ENCODE data around the gene EFCAB6. TPM values are rescaled to one million over a fixed set of nuclear protein-coding genes. Genes with fewer than 3 reads are reported as not detected.

The EFCAB6 gene
- total RNA-seq, 4 donors from 2014 or later: 0.35 to 4.4 (median 0.94) TPM; not detected in 1

GRCh38 chr22:43698403-43698802 lies 113.7 kb downstream of the EFCAB6 start:
- H3K4me3 ChIP-seq: no peak overlapping the region
- TF ChIP-seq CTCF (IDR thresholded peaks at IDR 0.05) (no peak), POLR2A (IDR thresholded peaks at IDR 0.05) (no peak)
- no peak for DNase-seq
- H3K9me3 ChIP-seq: peaks cover 0 to 5% (median 0%) of the 10 kb centered on the region in 4 donors
- no peaks in the 10 kb centered on the region for H3K4me1 ChIP-seq
- no peaks in the 10 kb centered on the region for H3K36me3 ChIP-seq
- H3K27ac ChIP-seq: no peak overlapping the region
- H3K27me3 ChIP-seq: no peaks in the 10 kb centered on the region

DNA sequence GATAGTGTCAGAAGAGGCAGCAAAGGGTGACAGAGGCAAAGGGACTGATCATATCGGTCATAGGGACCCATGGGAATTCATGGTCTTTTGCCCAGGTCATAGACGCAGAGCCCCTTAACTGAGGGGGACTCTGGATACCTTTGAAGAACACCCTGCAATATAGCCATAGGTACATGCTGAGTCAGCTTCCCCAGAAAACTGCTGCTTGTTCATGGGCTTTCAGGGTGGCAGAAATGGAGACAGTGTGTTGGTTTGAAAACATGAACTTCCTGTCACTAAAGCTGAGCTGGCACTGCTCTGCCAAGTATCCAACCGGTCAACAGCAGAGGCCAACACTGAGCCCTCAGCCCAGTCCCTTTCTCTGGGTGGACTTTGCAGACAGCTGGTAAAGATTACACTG lies 114.2 kb downstream of the EFCAB6 start:
- H3K4me1 ChIP-seq: no peaks in the 10 kb centered on the region
- no peaks in the 10 kb centered on the region for H3K36me3 ChIP-seq
- peaks cover 0 to under 1% (median 0%) of the 10 kb centered on the region in 4 donors for H3K9me3 ChIP-seq
- H3K4me3 ChIP-seq: no peak overlapping the region
- DNase-seq: no peak
- H3K27ac ChIP-seq: no peak overlapping the region
- no peaks in the 10 kb centered on the region for H3K27me3 ChIP-seq
- TF ChIP-seq POLR2A (IDR thresholded peaks at IDR 0.05) (no peak), CTCF (IDR thresholded peaks at IDR 0.05) (no peak)

GRCh38 chr22:43693249-43693648 lies 118.9 kb downstream of the EFCAB6 start:
- H3K36me3 ChIP-seq: no peaks in the 10 kb centered on the region
- no peak overlapping the region for H3K27ac ChIP-seq
- DNase-seq: no peak
- no peaks in the 10 kb centered on the region for H3K27me3 ChIP-seq
- no peak overlapping the region for H3K4me3 ChIP-seq
- H3K4me1 ChIP-seq: no peaks in the 10 kb centered on the region
- H3K9me3 ChIP-seq: no peaks in the 10 kb centered on the region
- no peak for TF ChIP-seq CTCF (IDR thresholded peaks at IDR 0.05)
- TF ChIP-seq POLR2A (IDR thresholded peaks at IDR 0.05): no peak

- no peaks in the 10 kb centered on the region for H3K4me1 ChIP-seq
- no peak overlapping the region for H3K4me3 ChIP-seq
- no peaks in the 10 kb centered on the region for H3K27me3 ChIP-seq
- no peaks in the 10 kb centered on the region for H3K36me3 ChIP-seq
- no peak for DNase-seq
- no peak for TF ChIP-seq POLR2A (IDR thresholded peaks at IDR 0.05)
- H3K27ac ChIP-seq: no peak overlapping the region
- H3K9me3 ChIP-seq: no peaks in the 10 kb centered on the region
These were observed 122.7 kb downstream of the EFCAB6 start for GRCh38 chr22:43689356-43689755.

DNA sequence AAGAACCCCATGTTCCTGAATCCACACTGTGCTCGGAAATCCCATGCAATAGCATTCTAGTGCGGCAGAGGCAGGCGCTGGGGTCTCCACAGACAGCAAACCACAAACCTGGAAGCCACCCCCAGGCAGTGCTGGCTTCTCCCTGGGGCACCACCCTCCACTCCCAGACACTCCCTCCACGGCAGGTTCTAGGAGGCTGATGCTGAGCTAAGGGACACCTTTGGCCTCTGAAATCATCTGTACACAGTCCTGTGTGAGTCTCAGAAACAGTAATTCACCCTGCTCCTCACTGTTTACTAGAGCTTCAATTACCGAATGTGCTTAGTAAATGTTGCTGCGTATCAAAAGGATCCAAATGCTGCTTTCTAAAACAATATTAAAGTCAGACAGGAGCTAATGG lies 129.3 kb downstream of the EFCAB6 start:
- no peak for DNase-seq
- no peaks in the 10 kb centered on the region for H3K27me3 ChIP-seq
- no peaks in the 10 kb centered on the region for H3K4me1 ChIP-seq
- no peaks in the 10 kb centered on the region for H3K9me3 ChIP-seq
- TF ChIP-seq POLR2A (IDR thresholded peaks at IDR 0.05) (no peak), CTCF (IDR thresholded peaks at IDR 0.05) (no peak)
- no peaks in the 10 kb centered on the region for H3K36me3 ChIP-seq
- H3K4me3 ChIP-seq: no peak overlapping the region
- no peak overlapping the region for H3K27ac ChIP-seq

GRCh38 chr22:43681731-43682360 lies 130.3 kb downstream of the EFCAB6 start:
- no peaks in the 10 kb centered on the region for H3K9me3 ChIP-seq
- H3K4me1 ChIP-seq: no peaks in the 10 kb centered on the region
- no peak overlapping the region for H3K4me3 ChIP-seq
- no peaks in the 10 kb centered on the region for H3K36me3 ChIP-seq
- H3K27me3 ChIP-seq: no peaks in the 10 kb centered on the region
- H3K27ac ChIP-seq: no peak overlapping the region
- no peak for DNase-seq
- TF ChIP-seq CTCF (IDR thresholded peaks at IDR 0.05) (no peak), POLR2A (IDR thresholded peaks at IDR 0.05) (no peak)

All from Peyer's patch (tissue), 4 donors.